Endodermal cell (in vitro differentiated cells): ENCODE measurements around the gene ODF2. TPM values are rescaled to one million over a fixed set of nuclear protein-coding genes. Genes with fewer than 3 reads are reported as not detected.

Source experiments
- DNase-seq: peaks from one replicate; pipeline ENCODE4 v3.0.0-alpha.2; 2017
- H3K27ac ChIP-seq: 2 replicates; pipeline ENCODE4 v1.5.1; 2013; ENCODE audit warnings: mild to moderate bottlenecking, low read depth, low read length, moderate library complexity
- H3K27me3 ChIP-seq: 2 replicates; pipeline ENCODE4 v1.6.1; 2013; ENCODE audit warnings: mild to moderate bottlenecking, low read length, moderate library complexity; ENCODE audit not compliant: insufficient read depth, control insufficient read depth, poor library complexity, severe bottlenecking
- H3K36me3 ChIP-seq: 2 replicates; pipeline ENCODE4 v1.7.0; 2013; ENCODE audit warnings: mild to moderate bottlenecking, low read length, moderate library complexity; ENCODE audit not compliant: control insufficient read depth, insufficient read depth
- H3K4me1 ChIP-seq: one replicate; pipeline ENCODE4 v1.7.0; 2013; ENCODE audit warnings: low read length; ENCODE audit not compliant: control insufficient read depth, insufficient read depth
- H3K4me3 ChIP-seq: 2 replicates; pipeline ENCODE4 v1.5.1; 2013; ENCODE audit warnings: mild to moderate bottlenecking, low read length, moderate library complexity
- H3K9ac ChIP-seq: 2 replicates; pipeline ENCODE4 v1.6.1; 2013; ENCODE audit warnings: mild to moderate bottlenecking, low read length, moderate library complexity; ENCODE audit not compliant: poor library complexity, severe bottlenecking; ENCODE audit errors: extremely low read depth
- H3K9me3 ChIP-seq: 2 replicates; pipeline ENCODE4 v1.6.1; 2013; ENCODE audit warnings: mild to moderate bottlenecking, low read length, moderate library complexity; ENCODE audit not compliant: control insufficient read depth
- H3K27ac Mint-ChIP-seq: 2 replicates; pipeline ENCODE4 v1.8.0; 2020; ENCODE audit warnings: mixed read lengths
- H3K27me3 Mint-ChIP-seq: 2 replicates; pipeline ENCODE4 v1.8.0; 2021; ENCODE audit warnings: mild to moderate bottlenecking, mixed read lengths; ENCODE audit not compliant: insufficient read depth
- H3K36me3 Mint-ChIP-seq: 2 replicates; pipeline ENCODE4 v1.8.0; 2020; ENCODE audit warnings: low read depth, mixed read lengths
- H3K4me1 Mint-ChIP-seq: 2 replicates; pipeline ENCODE4 v1.8.0; 2020; ENCODE audit warnings: mixed read lengths
- H3K4me3 Mint-ChIP-seq: 2 replicates; pipeline ENCODE4 v1.8.0; 2020; ENCODE audit warnings: mild to moderate bottlenecking, moderate library complexity, mixed read lengths
- H3K9me3 Mint-ChIP-seq: 2 replicates; pipeline ENCODE4 v1.8.0; 2020; ENCODE audit warnings: mild to moderate bottlenecking, mixed read lengths
- WGBS, 2 experiments: methylation state at CpG; one replicate each; pipeline versions ENCODE4 v1.1.5 to v1.1.7; 2013; ENCODE audit warnings: missing lambda C conversion rate in 2 of 2, mixed read lengths in 1 of 2; ENCODE audit not compliant: insufficient coverage in 1 of 2, insufficient read length in 1 of 2; 5-methylcytosine and 5-hydroxymethylcytosine counted together
- total RNA-seq, 2 donors: library from RNA; stranded (reverse); fragmentation: NEBNext Ultra II Directional in 1 of 2; extraction: Animal tissue kit (Norgen Biotek cat#: 25700) in 1 of 2; gene quantifications; 2 replicates in 1 of 2; 3 replicates in 1 of 2; pipeline ENCODE4 v1.2.1, GENCODE V29; 2021
- TF ChIP-seq, protein P1 (sequence below): fragments of 200-600 bp; sonication (generic); conservative IDR thresholded peaks from 2 replicates; pipeline ENCODE4 v1.5.0; 2021; ENCODE audit warnings: antibody characterized with exemption, mild to moderate bottlenecking

ODF2 gene
- total RNA-seq, 2 donors from 2014 or later, result 34.5 to 48.7 TPM

DNA sequence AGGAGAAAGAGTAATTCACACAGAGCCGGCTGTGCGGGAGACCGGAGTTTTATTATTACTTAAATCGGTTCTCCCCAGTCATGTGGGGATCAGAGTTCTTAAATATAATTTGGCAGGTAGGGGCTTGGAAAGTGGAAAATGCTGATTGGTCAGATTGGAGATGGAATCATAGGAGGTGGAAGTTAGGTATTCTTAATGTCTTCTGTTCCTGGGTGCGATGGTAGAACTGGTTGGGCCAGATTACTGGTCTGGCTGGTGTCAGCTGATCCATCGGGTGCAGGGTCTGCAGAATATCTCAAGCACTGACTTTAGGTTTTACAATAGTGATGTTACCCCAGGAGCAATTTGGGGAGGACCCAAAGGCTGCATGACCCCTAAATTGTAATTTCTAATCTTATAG, 39.8 kb upstream of the ODF2 start:
- Mint-ChIP-seq H3K27me3 (peaks cover 73% of the 10 kb centered on the region), H3K27ac (no peak overlapping the region), H3K4me1 (peaks cover 3% of the 10 kb centered on the region), H3K9me3 (peaks cover 2% of the 10 kb centered on the region), H3K36me3 (no peaks in the 10 kb centered on the region), H3K4me3 (no peak overlapping the region)
- Histone ChIP-seq H3K36me3 (no peaks in the 10 kb centered on the region), H3K27ac (peak overlapping the region; percentile 40), H3K27me3 (peaks cover 31% of the 10 kb centered on the region), H3K4me3 (no peak overlapping the region), H3K9me3 (no peaks in the 10 kb centered on the region), H3K9ac (no peak overlapping the region), H3K4me1 (no peaks in the 10 kb centered on the region)
- no peak for DNase-seq
- TF ChIP-seq, protein P1, sequence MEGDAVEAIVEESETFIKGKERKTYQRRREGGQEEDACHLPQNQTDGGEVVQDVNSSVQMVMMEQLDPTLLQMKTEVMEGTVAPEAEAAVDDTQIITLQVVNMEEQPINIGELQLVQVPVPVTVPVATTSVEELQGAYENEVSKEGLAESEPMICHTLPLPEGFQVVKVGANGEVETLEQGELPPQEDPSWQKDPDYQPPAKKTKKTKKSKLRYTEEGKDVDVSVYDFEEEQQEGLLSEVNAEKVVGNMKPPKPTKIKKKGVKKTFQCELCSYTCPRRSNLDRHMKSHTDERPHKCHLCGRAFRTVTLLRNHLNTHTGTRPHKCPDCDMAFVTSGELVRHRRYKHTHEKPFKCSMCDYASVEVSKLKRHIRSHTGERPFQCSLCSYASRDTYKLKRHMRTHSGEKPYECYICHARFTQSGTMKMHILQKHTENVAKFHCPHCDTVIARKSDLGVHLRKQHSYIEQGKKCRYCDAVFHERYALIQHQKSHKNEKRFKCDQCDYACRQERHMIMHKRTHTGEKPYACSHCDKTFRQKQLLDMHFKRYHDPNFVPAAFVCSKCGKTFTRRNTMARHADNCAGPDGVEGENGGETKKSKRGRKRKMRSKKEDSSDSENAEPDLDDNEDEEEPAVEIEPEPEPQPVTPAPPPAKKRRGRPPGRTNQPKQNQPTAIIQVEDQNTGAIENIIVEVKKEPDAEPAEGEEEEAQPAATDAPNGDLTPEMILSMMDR, result no peak
- 85 to 88% methylated on average over 6 of the region's 6 CpGs for WGBS, 2 experiments

DNA sequence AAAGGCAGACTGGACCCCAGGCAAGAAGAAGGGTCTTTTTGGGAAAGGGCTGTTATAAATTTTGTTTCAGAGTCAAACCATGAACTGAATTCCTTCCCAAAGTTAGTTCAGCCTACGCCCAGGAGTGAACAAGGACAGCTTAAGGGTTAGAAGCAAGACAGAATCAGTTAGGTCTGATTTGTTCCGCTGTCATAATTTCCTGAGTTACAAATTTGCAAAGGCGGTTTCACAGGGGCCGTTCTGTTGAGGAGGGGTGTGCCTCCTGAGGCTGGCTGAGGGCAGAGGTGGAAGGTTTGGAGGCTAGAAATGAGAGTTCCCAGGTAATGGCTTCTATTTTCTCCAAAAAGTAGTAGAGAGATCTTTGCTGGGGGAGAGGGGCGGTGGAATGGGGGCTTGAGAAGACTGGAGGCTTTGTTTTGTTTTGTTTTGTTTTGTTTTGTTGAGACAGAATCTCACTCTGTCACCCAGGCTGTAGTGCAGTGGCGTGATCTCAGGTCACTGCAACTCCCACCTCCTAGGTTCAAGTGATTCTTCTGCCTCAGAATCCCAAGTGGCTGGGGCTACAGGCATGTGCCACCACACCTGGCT, 39.3 kb upstream of the ODF2 start:
- H3K27ac Mint-ChIP-seq, result no peak overlapping the region
- TF ChIP-seq, protein P1, result no peak
- Histone ChIP-seq H3K9me3 (no peaks in the 10 kb centered on the region), H3K4me3 (no peak overlapping the region), H3K9ac (no peak overlapping the region), H3K27me3 (peaks cover 30% of the 10 kb centered on the region), H3K4me1 (no peaks in the 10 kb centered on the region), H3K36me3 (no peaks in the 10 kb centered on the region), H3K27ac (peak overlapping the region; percentile 40)
- peaks cover 70% of the 10 kb centered on the region for H3K27me3 Mint-ChIP-seq
- peaks cover 3% of the 10 kb centered on the region for H3K4me1 Mint-ChIP-seq
- DNase-seq, result no peak
- H3K36me3 Mint-ChIP-seq, result no peaks in the 10 kb centered on the region
- 92% methylated on average over 2 to 6 of the region's 6 CpGs for WGBS, 2 experiments
- H3K4me3 Mint-ChIP-seq, result no peak overlapping the region
- H3K9me3 Mint-ChIP-seq, result peaks cover 2% of the 10 kb centered on the region

DNA sequence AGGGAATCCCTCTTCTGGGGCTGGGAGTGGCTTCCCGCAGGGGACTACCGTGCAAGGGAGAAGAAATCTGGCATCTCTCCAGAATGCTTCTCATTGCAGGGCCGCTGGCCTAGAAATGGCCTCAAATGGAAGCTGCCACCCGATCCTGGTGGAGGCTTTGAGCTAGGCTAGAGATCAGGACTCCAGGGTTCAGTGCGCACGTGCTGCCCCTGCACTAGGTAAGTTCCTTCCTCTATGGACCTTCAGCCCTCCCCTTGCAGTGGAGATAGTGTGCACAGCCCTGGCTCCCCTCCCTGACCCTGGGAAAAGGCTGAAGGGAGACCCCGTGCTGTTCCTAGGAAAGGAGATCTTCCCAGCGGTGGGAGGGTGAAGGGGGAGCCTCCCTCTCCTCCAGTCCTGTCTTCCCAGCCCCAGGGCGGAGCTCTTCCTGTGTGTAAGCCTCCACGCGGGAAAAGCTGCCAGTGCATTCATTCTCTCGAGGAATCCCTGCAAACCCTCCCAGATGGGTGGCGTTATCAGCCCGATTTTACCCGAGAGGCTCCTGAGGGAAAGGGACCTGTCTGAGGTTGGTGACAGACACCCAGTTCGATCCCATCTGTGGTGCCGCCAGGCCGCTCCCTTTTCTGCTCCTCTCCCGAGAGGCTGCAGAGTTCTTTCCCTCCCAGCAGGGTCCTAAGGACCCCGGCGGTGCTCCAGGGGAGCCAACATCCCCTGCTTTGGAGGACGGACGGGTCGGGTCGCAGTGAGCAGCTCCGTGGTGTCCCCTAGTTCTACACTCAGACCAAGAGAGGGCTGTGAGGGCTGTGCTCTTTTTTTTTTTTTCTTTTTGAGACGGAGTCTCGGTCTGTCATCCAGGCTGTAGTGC, 36.5 kb upstream of the ODF2 start:
- no peak overlapping the region for H3K27ac ChIP-seq
- TF ChIP-seq, protein P1, result no peak
- H3K36me3 ChIP-seq, result no peaks in the 10 kb centered on the region
- Mint-ChIP-seq H3K9me3 (no peaks in the 10 kb centered on the region), H3K36me3 (no peaks in the 10 kb centered on the region), H3K27ac (no peak overlapping the region), H3K4me3 (peak overlapping the region; percentile 60), H3K27me3 (peaks cover 61% of the 10 kb centered on the region), H3K4me1 (peaks cover 3% of the 10 kb centered on the region)
- no peaks in the 10 kb centered on the region for H3K9me3 ChIP-seq
- DNase-seq, result no peak
- no peaks in the 10 kb centered on the region for H3K4me1 ChIP-seq
- no peak overlapping the region for H3K9ac ChIP-seq
- WGBS, 2 experiments, result 40 to 58% methylated on average over 9 to 28 of the region's 28 CpGs
- no peak overlapping the region for H3K4me3 ChIP-seq
- peaks cover 31% of the 10 kb centered on the region for H3K27me3 ChIP-seq
